GM19238 (cell line): ENCODE results near the gene SERPINA12.
A peak's percentile ranks its signal among the peaks of the same experiment; 100 is the strongest.
"Not testable (repeated sequence)": the region's sequence is repeated elsewhere in the genome, so short reads cannot be mapped to it uniquely, and the experiment has no call there.

Experiments used
- DNase-seq: peaks from one replicate; pipeline ENCODE4 v3.0.0; 2011; ENCODE audit warnings: low spot score; ENCODE audit not compliant: insufficient read length

Gene SERPINA12

GRCh38 chr14:94494085-94494484, 15.2 kb downstream of the SERPINA12 start:
- DNase-seq = no peak

GRCh38 chr14:94491511-94491910, 17.8 kb downstream of the SERPINA12 start:
- DNase-seq = no peak

GRCh38 chr14:94489336-94489735, 19.9 kb downstream of the SERPINA12 start:
- no peak for DNase-seq

- no peak for DNase-seq
Observed at GRCh38 chr14:94486883-94487282, 22.4 kb downstream of the SERPINA12 start.

GRCh38 chr14:94485944-94486841, 23.1 kb downstream of the SERPINA12 start:
- DNase-seq = peak; percentile 67

- no peak for DNase-seq
Observed at GRCh38 chr14:94484481-94484880, 24.8 kb downstream of the SERPINA12 start.

GRCh38 chr14:94483729-94484275, 25.5 kb downstream of the SERPINA12 start:
- no peak for DNase-seq

GRCh38 chr14:94483071-94483451, 26.2 kb downstream of the SERPINA12 start:
- DNase-seq = no peak

- not testable (repeated sequence) for DNase-seq
Observed at GRCh38 chr14:94482132-94483070, 26.9 kb downstream of the SERPINA12 start.

- no peak for DNase-seq
Observed at GRCh38 chr14:94481468-94482131, 27.7 kb downstream of the SERPINA12 start.

- DNase-seq = no peak
Observed at GRCh38 chr14:94480809-94481208, 28.5 kb downstream of the SERPINA12 start.

GRCh38 chr14:94478420-94478819, 30.8 kb downstream of the SERPINA12 start:
- no peak for DNase-seq

- no peak for DNase-seq
Observed at GRCh38 chr14:94476023-94476422, 33.2 kb downstream of the SERPINA12 start, which contains the start of gene SERPINA9. TSS of gene SERPINA9 (minus strand) at chr14:94476197. CDS start at chr14:94469840, 6,357 bp downstream.

- DNase-seq = no peak
Observed at GRCh38 chr14:94474581-94475031, 34.7 kb downstream of the SERPINA12 start.

- no peak for DNase-seq
Observed at GRCh38 chr14:94473666-94474410, 35.4 kb downstream of the SERPINA12 start.

GRCh38 chr14:94472842-94473241, 36.4 kb downstream of the SERPINA12 start:
- DNase-seq = no peak

- no peak for DNase-seq
Observed at GRCh38 chr14:94471045-94471444, 38.2 kb downstream of the SERPINA12 start.

- no peak for DNase-seq
Observed at GRCh38 chr14:94470311-94470710, 39.0 kb downstream of the SERPINA12 start.

- no peak for DNase-seq
Observed at GRCh38 chr14:94469261-94469660, 40.0 kb downstream of the SERPINA12 start.
